Left lobe of liver (tissue), 2 donors: ENCODE data around the gene E2F3. TPM values are rescaled to one million over a fixed set of nuclear protein-coding genes. Genes with fewer than 3 reads are reported as not detected.
"Not testable (repeated sequence)": the region's sequence is repeated elsewhere in the genome, so short reads cannot be mapped to it uniquely, and the experiment has no call there.

Experiments
- ATAC-seq: fragments of 200-7000 bp; cut with Tn5 transposase; one replicate; pipeline ENCODE4 v1.9.1; 2020; ENCODE audit warnings: mild to moderate bottlenecking, moderate library complexity
- DNase-seq: peaks from one replicate; pipeline ENCODE4 v3.0.0-alpha.2; 2020; ENCODE audit warnings: low spot score
- total RNA-seq: library from RNA; stranded (reverse); gene quantifications from one replicate; pipeline ENCODE4 v1.2.1, GENCODE V29; 2021
- donor health status: DM: no; HTN: no; CAD: no; lungs with moderate emphysema.
- donor health status: DM: no; HTN: yes; CAD: no.

Gene E2F3
- total RNA-seq, 1 donor from 2014 or later, result 1.4 TPM

DNA sequence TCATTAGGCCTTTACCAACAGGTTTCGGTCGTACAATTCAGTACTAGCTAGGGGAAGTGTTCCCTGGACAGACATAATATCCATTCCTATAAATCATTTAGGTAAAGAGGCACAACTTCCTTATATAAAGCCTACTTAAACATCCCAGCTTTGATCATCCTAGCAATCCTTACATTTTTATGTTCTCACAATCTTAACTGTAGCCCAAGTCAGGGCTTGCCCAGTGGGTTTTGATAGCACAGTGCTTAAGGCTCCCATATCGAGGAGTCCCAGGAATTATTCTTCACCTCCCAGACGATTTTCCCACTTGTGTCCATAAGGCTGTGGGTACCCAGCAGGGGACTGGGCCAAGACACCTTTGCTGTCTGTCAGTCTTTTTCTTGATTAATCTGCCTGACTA, 63.2 kb downstream of the E2F3 start:
- ATAC-seq, result no peak
- no peak for DNase-seq

DNA sequence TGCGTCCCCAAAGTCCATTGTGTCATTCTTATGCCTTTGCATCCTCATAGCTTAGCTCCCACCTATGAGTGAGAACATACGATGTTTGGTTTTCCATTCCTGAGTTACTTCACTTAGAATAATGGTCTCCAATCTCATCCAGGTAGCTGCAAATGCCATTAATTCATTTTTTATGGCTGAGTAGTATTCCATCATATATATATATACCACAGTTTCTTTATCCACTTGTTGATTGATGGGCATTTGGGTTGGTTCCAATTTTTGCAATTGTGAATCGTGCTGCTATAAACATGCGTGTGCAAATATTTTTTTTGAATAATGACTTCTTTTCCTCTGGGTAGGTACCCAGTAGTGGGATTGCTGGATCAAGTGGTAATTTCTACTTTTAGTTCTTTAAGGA, 63.9 kb downstream of the E2F3 start:
- not testable (repeated sequence) for ATAC-seq, DNase-seq

DNA sequence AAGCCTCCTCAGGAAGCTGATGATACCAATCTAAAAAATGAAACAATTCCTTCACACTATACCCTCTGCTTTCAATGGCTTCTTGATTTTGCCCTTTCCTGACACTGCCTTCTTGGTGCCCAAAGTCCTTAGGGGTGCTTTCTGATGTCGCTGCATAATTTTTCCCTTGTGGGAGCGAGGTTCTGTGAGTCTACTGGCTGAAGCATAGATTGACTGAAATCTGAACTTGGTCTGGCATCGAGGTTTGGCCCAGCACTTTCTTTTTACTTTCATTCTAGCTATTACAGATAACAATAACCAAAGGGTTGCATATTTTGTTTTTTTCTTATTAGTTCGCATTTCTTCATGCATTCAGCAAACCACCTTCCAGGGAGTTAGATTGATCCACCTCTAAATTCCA, 65.8 kb downstream of the E2F3 start:
- no peak for DNase-seq
- no peak for ATAC-seq

DNA sequence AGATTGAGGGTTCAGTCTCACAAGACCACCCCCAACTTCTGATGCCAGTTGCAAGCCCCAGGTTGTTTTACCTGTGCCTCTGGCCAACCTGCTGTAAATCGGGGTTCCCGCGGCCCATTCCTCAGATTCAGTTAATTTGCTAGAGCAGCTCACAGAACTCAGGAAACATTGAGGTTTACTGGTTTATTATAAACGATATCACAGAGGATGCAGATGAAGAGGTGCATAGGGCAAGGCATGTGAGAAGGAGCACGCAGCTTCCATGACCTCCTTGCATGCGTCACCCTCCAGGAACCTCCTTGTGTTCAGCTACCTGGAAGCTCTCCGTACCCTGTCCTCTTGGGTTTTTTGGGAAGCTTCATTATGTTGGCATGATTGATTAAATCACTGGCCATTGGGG, 66.5 kb downstream of the E2F3 start:
- no peak for ATAC-seq

DNA sequence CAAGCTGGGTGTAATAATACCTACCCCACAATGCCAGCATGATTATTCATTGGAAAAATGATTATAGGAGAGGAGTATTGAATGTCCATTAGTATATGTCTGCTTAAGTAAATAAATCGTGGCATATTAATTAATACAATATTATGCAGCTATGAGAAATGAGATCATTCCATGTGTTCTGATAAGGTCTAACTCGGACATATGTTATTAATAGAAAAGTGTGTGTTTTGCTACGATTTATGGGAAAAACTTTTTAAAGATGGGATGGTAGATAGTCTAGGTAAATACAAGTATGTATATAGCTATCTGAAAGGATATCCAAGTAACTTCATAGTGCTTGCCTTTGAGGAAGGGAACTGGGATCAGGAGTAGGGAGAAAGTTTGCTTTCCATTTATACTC, 71.1 kb downstream of the E2F3 start:
- DNase-seq, result no peak
- no peak for ATAC-seq

More for the DNA sequence above, 66.5 kb downstream of the E2F3 start:
- no peak for DNase-seq

DNA sequence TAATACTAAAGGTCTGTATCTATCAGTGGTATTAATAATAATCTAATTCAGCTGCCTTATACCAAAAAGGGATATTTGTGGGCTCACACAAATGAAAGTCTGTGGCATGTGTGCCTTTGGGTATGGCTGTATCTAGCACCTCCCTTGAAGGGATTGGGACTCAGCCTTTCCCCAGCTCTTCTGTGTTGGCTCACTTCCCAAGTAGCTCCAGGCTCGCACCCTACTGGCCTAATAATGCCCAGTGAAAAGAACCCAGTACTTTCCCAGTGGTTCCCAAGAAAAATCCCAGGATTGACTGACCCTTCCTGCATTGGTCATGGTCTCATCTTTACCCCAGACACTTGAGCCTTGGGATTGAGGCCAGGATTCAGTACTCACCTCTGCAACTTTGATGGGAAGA, 71.8 kb downstream of the E2F3 start:
- ATAC-seq (no peak), DNase-seq (no peak)

DNA sequence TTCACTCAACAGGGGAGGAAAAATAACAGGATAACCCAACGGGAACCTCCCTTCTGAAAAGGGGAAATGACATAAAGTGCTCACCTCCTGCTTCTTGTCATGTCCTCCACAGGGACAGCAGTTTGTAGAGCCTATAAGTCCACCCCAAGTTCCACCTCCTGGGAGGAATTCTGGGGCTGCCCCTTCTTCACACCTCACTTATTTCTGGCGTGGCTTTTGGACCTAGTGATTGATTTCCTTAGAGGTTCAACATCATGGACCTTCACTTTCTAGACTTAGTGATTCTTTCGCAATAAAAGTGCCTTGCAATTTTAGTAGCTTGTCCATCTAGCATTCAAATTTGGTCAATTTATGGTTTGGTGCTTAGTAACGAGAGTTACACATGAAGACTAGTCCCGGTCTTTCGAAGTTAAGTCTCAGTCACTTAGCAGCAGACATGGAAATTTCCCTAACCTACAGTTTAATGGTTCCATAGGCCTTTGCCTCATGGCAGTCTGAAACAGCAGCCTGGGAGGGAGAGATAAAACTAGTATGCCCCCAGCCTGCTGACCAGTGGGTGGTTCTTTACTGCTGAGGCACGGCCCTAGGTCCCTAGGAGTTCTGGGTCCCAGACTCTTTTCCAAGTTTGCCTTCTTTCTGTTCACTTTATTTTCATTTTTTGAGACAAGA, 73.3 kb downstream of the E2F3 start:
- DNase-seq (no peak), ATAC-seq (no peak)

DNA sequence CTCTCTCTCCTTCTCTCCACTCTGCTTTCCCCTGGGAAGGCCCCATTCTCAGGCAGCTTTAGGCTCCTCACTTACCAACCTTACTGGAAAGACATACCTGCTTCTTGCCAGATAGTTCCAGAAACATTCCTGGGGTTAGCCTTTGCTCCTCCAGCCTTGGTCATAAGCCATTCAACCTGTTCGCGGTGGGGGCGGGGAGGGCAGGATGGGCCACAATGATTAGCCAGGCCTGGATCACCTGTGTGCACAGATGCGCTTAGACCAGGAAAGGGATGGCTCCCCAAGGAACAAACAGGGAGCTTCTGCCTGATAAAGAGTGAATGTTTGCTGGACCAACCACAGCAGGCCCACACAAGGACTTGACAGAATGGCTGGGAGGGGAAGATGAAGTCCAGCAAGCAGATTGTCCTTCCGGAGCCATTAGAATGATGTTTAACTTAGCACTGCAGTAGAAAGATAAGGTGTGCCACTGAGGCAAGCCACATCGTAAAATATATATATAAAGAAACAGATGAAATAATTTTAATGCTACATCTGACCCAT, 74.9 kb downstream of the E2F3 start:
- DNase-seq (no peak), ATAC-seq (no peak)

DNA sequence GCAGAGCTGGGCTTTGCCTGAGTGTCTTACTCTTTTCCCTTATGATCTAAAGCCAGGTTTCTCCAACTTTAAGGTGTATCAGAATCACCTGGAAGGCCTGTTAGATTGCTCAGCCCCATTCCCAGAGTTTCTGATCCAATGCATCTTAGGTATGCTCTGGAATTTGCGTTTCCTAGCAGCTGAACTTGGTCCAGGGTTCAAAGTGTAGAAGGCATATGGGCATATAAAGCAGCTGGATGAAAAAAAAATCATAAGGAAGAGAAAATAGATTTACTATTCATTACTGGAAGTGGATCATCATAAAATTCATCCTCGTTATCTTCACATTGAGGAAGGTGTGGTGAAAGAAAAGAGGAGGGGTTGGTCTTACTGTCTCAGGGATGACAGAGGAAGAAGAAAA, 75.8 kb downstream of the E2F3 start:
- DNase-seq, result no peak
- no peak for ATAC-seq

DNA sequence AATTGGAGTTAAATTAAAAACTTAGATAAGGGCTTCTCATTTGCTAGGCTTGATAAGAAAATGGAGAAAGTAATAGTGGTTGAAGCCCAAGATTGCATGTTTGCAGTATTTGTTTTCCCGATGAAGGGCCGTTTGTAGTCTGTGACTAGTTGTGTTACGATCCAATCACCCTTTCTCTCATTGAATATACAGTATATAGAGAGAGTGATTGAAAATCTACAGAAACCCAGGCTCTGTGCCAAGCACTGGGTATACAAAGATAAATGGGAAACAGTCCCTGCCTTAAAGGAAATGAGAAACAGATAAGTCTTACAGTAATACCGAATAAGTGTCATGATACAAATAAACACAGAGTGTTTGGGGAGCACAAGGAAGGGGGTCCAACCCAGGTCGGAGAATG, 77.4 kb downstream of the E2F3 start:
- DNase-seq (no peak), ATAC-seq (no peak)

DNA sequence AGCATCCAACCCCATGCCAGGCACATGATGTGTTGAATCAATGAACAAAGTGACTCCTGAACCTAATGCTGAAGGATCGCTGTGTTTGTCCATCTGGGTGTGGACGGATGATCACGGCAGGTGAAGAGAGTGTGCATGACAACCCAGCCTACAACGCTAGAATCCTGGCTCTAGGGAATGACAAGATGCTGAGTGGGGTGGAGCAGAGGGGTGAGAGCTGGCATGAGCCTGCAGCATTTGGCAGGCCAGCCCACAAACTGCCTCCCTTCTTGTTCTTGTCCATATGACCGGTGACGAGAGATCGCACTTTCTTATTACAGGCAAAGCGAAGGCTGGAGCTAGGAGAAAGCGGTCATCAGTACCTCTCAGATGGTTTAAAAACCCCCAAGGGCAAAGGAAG, 77.8 kb downstream of the E2F3 start:
- no peak for ATAC-seq

DNA sequence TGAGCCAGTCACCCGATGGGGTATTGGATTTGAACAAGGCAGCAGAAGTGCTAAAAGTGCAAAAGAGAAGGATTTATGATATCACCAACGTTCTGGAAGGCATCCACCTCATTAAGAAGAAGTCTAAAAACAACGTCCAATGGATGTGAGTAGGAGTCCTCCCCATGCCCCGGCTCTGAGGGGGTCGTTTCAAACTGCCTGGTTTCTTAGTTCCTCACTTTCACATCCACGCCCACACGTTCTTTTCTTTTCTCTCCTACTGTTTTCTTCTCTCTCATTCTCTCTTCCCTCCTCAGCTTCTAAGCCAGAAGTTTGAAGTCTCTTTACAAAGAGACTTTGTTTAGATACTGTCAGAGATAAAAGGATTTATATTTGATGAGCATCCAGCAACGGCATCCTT, 79.6 kb downstream of the E2F3 start:
- ATAC-seq, result no peak

More for the DNA sequence above, 77.8 kb downstream of the E2F3 start:
- no peak for DNase-seq

DNA sequence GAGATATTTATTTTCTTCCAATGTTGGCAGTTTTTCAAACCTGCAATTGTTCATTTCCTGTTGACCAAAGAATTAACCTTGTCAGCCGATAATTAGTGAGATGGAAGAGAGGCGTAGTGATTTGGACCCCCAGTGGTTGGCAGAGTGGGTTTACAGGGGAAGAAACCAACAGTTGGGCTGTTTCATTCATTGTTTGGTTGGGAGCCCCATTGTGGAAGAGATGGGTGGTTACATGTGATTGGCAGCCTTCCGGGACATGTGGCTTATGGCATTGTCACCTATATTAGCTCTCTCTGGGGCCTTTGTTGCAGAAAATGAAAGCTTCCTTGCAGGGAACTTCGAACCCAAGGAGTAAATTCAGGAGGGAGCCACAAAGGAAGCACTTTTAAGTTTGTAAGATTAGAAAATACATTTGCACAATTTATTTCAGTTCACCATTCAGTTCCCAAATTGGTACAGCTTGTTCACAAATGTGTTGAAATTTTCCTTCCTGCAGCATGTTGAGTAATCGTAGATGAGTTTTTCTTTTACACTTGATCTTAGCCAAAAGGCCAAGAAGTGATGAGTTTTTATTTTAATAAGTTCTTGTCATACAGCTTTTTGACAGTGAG, 82.3 kb downstream of the E2F3 start:
- DNase-seq, result no peak
- ATAC-seq, result no peak

More for the DNA sequence above, 79.6 kb downstream of the E2F3 start:
- DNase-seq, result no peak

DNA sequence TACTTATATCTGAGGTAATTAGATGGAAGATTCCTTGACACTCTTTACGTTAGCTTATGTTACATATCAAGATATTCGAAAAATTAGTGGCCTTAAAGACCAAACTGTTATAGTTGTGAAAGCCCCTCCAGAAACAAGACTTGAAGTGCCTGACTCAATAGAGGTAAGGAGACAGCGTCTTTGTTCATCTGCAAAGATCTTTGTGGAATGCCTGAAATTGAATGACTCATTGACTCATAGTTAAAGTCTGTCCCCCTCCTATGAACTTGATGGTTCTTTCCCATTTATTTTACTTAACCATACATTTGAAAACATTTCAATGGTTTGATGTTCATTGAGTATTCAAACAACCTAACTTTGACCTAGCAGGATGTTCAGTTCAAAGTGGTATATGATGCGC, 85.0 kb downstream of the E2F3 start:
- ATAC-seq (no peak), DNase-seq (no peak)

DNA sequence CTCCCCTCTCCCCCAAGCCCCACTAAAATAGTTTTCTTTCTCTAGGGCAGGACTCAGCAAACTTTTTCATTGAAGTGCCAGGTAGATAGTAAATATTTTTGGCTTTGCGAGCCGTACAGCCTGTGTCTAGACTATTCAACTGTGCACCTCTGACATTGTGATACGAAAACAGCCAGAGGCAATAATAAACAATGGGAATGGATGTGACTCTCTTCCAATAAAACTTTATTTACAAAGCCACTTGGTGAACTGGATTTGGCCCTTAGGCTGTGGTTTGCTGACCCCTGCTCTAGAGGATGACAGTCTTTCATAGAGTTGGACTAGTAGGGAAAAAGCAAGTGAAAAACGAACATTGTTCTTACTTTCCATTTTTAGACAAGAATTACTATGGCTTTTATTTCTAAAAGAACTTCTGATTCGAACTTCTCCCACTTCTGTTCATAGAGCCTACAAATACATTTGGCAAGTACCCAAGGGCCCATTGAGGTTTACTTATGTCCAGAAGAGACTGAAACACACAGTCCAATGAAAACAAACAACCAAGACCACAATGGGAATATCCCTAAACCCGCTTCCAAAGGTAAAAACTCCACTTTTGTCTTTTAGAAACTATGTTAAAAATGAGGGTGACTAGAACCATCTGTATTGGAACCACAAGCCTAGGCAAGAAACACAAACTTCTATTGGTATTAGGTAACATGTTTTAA, 86.1 kb downstream of the E2F3 start:
- ATAC-seq (no peak), DNase-seq (no peak)

DNA sequence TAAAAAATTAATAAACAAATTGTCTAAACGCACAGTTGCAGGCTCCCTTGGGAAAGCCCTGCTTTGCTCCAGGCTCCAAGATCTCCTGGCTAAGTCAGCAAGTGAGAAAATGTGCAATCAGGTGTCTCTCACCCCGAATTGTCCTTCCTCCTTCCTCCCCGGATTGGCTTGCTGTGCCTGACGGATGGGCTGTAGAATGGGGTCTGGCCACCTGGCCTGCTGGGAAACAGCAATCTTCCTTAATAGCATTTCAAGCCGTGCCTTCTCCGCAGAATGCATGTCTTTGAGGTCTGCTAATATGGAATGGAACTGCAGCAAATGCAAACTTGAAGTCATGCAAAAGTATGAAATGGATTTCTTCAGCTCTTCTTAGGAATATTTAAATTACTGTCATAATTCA, 88.9 kb downstream of the E2F3 start:
- no peak for ATAC-seq

DNA sequence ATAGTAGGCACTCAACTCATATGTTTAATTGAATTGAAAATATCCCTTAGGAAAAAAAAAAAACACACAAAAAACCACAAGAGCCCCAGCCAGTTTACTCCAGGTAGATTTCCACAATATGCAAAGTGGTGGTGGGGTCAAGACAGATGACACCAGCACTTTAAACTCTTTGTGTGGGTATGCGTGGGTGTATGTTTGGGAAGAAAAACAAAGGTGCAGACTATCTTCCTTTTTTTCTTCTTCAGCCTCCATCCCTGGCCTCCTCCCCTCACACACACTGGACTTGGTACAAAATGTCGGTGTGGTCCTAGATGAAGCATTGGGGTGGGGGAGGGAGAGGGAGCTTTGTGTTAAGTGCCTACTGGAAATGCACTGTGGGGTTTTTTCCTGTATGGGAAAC, 90.4 kb downstream of the E2F3 start:
- no peak for DNase-seq
- no peak for ATAC-seq

More for the DNA sequence above, 88.9 kb downstream of the E2F3 start:
- DNase-seq, result no peak

DNA sequence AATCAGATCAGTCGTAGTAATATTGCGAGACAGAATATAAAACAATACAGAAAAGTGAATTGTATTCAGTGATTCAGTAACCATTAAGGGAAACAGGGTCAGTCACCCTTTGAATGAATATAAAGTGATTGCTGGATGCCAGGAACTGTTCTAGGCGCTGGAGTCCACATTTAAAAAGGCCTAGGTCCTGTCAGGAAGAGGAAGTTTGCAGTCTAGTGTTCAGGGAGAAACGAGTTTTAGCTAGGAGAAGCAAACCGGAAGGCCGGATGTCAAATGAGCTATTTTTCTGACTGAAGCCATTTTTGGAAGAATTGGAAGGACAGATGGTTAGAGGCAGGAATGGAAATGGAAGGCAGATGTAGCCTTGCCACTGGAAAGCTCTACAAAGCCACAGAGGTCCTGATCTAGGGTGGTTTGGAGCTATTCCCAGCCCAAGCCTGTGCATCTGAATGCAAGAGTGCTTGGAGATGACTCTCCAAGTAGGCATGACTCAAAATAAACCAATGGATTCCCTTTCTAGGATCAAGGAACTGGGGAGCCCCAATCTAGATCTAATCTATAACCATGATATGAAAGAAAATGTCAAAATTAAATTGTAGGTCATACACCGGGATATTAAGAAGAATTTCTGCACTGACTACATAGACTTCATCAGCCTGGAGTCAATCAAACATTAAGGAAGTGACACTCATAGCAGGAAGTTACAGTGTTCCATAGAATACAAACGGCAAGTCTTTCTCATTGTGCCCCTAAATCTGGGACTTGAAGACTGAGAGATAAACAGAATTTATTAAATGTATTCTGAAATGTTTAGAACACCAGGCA, 95.7 kb downstream of the E2F3 start:
- ATAC-seq, result no peak

DNA sequence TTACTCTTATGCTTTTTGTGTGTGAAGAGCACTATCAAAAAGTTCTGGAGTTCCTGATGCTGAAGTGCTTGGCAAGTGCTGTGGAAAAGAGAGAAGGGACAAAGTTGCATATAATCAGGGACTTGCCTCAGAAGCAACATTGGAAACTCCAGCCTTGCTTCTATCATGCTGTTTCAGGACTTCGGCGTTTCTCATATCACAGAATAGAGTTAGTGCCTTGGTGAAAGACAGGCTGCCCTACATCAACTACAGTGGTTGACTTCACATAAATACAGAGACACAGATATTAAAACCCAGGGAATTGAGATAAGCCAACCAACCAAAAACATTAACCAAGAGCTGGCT, 96.3 kb downstream of the E2F3 start:
- DNase-seq (no peak), ATAC-seq (no peak)

More for the DNA sequence above, 95.7 kb downstream of the E2F3 start:
- no peak for DNase-seq

DNA sequence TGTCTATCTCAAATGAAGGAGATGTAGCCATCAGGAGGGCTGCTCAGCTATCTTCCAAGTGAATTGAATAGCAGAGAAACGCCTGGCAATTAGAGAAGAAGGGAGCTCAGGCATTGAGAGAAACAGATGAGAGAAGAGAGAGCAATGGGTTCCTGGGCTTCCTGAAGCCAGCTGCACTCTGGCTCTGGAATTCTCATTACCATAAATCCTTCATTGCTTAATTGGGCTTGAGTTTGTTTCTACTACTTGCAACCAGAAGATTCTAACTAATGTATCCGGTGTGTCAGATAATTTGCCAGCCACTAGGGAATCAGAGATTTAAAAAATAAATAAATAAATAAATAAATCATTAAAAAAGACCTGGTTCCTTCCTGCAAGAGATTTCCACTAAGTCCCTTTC, 107.5 kb downstream of the E2F3 start:
- ATAC-seq (no peak), DNase-seq (no peak)

DNA sequence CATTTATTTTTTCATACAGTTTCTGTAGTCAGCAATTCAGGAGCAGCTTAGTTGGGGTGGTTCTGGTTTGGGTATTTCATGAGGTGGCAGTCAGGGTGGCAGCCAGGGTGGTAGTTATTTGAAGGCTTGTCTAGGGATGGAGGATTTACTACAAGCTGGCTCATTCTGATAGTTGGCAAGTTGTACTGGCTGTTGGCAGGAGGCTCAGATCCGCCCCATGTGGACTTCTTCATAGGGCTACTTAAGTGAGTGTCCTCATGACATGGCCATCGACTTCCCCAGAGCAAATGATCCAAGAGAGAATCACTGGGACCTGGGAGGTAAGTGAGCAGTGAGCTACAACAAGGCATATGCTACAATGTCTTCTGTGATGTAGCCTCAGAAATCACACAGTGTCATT, 110.2 kb downstream of the E2F3 start:
- ATAC-seq (no peak), DNase-seq (no peak)
